ENCODE results near the gene MAP3K4.

The MAP3K4 gene

DNA sequence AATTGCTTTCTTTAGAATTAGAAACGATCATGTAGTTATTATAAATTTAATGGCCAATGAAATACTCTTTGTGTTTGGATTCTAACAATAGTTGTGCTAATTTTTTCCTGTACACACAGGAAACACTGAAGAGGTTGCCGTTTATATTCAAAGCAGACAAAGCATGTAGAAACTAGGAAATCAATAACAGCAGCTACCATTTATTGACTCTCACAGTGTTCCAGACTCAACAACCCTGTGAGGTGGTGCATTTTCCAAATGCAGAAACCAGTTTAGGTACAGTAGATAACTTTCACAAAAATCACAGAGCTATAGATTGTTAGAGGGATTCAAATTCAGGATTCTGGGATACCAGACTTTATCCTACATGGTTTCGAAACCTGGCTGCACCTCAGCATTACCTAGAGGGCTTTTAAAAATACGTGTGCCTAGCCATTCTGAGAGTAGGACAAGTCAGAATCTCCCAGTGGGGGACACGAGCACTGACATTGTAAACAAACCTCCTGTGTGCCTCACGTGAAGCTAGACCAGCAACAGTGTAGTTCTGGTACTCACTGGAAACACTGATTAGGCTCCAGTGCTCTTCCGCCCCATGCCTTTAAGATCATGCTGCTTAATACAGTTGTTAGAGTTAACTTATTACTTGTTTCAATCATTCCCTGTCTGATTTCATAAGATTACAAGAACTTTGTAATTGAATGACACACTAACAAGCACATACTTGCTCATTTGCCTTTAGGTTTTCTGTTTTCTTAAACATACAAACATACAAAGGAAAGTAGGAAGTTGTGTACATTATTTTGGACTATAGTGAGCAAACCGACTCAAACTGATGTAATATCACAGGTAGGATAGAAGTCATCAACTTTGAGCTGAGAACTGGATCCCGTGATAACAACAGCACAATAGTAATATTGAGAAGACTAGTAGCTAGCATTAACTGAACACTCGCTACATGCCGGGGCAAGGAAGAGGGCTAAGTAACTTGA is 65.8 kb downstream of the MAP3K4 start:
- TF ChIP-seq, protein P1, sequence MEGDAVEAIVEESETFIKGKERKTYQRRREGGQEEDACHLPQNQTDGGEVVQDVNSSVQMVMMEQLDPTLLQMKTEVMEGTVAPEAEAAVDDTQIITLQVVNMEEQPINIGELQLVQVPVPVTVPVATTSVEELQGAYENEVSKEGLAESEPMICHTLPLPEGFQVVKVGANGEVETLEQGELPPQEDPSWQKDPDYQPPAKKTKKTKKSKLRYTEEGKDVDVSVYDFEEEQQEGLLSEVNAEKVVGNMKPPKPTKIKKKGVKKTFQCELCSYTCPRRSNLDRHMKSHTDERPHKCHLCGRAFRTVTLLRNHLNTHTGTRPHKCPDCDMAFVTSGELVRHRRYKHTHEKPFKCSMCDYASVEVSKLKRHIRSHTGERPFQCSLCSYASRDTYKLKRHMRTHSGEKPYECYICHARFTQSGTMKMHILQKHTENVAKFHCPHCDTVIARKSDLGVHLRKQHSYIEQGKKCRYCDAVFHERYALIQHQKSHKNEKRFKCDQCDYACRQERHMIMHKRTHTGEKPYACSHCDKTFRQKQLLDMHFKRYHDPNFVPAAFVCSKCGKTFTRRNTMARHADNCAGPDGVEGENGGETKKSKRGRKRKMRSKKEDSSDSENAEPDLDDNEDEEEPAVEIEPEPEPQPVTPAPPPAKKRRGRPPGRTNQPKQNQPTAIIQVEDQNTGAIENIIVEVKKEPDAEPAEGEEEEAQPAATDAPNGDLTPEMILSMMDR (IDR thresholded peaks at IDR 0.05; ENCODE audit: low read depth, low read length) = no peak
- no peak overlapping the region for H3K4me3 ChIP-seq (ENCODE audit: low read depth, low read length)

DNA sequence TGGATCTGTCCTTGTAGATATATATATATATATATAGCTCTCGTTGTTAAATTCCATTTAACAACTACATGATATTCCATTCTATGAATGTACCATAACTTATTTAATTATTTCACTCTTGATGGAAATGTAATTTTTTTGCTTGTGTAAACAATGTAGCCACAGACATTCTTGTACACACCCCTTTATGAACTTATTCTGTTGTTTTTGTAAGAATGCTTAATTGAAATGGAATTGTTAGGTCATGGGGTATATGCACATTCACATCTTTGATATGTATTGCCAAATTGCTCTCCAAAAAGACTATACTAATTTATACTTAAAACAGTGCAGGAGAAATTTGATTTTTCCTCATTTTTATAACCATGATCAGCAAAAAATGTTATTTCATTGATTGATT is 67.2 kb downstream of the MAP3K4 start:
- TF ChIP-seq, protein P1 (IDR thresholded peaks at IDR 0.05; ENCODE audit: low read depth, low read length) = no peak
- no peak overlapping the region for H3K4me3 ChIP-seq (ENCODE audit: low read depth, low read length)

DNA sequence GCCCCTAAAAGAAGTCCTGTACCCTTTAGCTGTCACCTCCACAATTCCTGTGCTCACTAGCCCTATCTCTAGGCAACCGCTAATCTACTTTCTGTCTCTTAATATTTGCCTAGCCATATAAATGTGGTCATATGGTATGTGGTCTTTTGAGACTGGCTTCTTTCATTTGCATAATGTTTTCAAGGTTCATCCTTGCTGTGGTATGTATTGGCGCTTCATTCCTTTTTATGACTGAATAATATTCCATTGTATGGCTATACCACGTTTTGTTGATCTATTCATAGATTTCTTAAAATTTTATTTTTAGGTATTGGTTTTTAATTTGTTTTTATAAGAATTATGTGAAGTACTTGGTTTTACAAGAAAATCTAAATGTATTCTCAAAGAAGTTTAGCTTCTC is 70.0 kb downstream of the MAP3K4 start:
- no peak overlapping the region for H3K4me3 ChIP-seq (ENCODE audit: low read depth, low read length)
- TF ChIP-seq, protein P1 (IDR thresholded peaks at IDR 0.05; ENCODE audit: low read depth, low read length) = no peak

DNA sequence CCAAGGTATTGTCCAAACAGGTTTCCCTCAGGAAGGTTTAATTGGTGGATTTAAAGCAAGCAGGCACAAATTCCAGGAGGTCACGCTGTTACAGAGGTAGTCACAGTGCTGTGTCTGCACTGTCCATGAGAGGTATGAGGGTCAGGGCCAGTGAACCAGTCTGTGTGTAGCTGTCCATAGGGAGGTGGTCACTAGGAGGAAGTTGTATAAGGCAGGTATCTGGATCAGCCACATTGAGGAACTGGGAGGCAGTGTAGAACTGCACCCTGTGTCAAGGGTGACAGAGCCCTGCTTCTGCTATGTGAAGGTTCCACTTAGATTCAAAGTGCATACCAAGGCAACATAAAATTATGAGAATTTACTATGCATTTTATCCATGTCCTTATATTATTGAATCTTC is 73.3 kb downstream of the MAP3K4 start:
- TF ChIP-seq, protein P1 (IDR thresholded peaks at IDR 0.05; ENCODE audit: low read depth, low read length) = no peak
- H3K4me3 ChIP-seq (ENCODE audit: low read depth, low read length) = no peak overlapping the region

DNA sequence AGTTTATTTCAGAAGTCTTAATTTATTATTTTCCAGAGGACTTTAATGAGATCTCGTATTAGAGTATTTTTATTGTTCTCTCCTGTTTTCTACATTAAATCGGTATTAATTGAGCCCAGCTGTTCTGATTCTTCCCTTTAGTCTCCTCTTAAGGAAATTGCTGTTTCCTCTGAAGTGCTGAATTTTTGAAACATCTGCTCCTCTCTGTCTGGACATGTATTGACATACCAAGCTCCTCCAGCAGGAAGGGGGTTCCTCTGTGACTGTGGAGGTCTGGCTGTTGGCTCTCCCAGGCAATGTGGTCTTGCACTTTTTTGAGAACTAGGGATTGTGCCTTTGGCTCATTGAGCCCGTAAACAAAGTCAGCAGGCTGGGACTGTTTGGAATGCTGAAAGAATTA is 74.9 kb downstream of the MAP3K4 start:
- TF ChIP-seq, protein P1 (IDR thresholded peaks at IDR 0.05; ENCODE audit: low read depth, low read length) = no peak
- H3K4me3 ChIP-seq (ENCODE audit: low read depth, low read length) = no peak overlapping the region

DNA sequence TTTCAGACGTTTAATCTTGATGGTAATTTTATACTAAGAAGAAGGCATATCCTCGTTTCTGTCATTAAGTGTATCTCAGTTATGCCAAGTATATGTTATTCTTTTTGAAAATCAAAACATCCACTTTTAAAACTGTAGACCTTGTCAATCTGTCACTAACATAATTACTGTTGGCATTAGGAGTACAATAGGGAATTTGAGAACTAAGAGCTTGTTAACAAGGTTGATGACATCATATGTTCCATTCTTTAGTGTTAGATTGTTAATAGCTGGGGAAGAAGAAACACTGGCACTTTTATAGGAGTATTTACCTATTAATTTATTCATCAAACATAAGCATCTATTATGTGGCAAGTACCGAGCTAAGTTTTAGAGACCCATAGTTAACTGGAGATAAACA is 76.2 kb downstream of the MAP3K4 start:
- TF ChIP-seq, protein P1 (IDR thresholded peaks at IDR 0.05; ENCODE audit: low read depth, low read length) = no peak
- H3K4me3 ChIP-seq (ENCODE audit: low read depth, low read length) = no peak overlapping the region

DNA sequence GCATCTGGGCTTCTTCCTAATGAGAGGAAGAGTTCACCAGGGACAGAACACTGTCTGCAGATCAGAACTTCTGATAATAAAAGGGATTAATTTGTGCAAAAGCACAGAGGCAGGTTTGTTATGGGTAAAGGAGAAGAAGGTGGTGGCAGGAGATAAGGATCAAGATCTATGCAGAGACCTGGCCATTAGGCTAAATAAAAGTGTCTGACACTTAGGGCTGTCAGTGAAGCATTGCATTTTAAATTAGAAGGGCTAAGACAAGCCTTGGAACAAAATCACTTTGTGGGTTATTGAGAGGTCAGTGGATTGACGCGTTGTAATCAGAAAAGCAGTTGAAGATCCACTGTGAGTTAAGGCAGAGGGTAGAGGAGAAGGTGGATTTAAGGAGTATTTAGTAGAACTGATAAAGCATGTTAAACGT is 76.8 kb downstream of the MAP3K4 start:
- TF ChIP-seq, protein P1 (IDR thresholded peaks at IDR 0.05; ENCODE audit: low read depth, low read length) = no peak
- H3K4me3 ChIP-seq (ENCODE audit: low read depth, low read length) = no peak overlapping the region
